ENCODE data around the gene UBR4.

DNA sequence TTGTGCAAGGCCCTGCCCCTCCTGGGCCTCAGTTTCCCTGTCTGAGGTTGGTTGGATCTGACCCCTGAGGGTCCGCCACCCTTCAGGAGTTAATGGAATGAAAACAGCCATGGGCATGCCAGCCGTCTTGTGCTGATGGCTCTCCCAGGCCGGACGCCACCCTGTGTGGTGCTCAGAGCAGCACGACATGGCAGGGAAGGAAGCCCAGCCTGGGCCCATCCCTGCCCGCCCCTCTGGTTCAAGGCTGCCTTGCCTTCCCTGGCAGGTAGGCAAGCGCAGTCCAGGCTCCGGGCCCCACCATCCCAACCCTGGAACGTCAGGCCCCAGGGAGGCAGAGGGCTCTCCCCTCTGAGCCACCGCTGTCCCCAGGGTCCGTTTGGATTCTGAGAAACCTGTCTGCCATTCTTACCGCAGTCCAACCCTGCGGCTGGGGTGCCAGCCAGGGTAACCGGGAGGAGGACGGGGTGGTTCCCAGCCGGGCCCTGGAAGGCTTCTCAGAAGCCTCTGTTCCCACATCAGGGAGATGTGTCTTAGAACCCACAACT lies 145.1 kb downstream of the UBR4 start:
- TF ChIP-seq, protein P1, sequence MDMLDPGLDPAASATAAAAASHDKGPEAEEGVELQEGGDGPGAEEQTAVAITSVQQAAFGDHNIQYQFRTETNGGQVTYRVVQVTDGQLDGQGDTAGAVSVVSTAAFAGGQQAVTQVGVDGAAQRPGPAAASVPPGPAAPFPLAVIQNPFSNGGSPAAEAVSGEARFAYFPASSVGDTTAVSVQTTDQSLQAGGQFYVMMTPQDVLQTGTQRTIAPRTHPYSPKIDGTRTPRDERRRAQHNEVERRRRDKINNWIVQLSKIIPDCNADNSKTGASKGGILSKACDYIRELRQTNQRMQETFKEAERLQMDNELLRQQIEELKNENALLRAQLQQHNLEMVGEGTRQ (IDR thresholded peaks at IDR 0.05; ENCODE audit: borderline replicate concordance, low read depth, low read length) = no peak
- TF ChIP-seq CBX3 (IDR thresholded peaks at IDR 0.05; ENCODE audit: borderline replicate concordance, low read depth) = no peak
- TF ChIP-seq ZNF217 (IDR thresholded peaks at IDR 0.05) = no peak
- no peak for TF ChIP-seq BCL11A (IDR thresholded peaks at IDR 0.05; ENCODE audit: low read depth, low read length)
- TF ChIP-seq, protein P2, sequence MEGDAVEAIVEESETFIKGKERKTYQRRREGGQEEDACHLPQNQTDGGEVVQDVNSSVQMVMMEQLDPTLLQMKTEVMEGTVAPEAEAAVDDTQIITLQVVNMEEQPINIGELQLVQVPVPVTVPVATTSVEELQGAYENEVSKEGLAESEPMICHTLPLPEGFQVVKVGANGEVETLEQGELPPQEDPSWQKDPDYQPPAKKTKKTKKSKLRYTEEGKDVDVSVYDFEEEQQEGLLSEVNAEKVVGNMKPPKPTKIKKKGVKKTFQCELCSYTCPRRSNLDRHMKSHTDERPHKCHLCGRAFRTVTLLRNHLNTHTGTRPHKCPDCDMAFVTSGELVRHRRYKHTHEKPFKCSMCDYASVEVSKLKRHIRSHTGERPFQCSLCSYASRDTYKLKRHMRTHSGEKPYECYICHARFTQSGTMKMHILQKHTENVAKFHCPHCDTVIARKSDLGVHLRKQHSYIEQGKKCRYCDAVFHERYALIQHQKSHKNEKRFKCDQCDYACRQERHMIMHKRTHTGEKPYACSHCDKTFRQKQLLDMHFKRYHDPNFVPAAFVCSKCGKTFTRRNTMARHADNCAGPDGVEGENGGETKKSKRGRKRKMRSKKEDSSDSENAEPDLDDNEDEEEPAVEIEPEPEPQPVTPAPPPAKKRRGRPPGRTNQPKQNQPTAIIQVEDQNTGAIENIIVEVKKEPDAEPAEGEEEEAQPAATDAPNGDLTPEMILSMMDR (IDR thresholded peaks at IDR 0.05 in 2 of 3, conservative IDR thresholded peaks at IDR 0.05 in 1 of 3; ENCODE audit: control insufficient read depth in 2 of 3, extremely low read depth in 1 of 3, insufficient read depth in 1 of 3, low read depth in 3 of 3, low read length in 3 of 3) = no peak

All from GM12878 (cell line).